Smooth muscle cell (in vitro differentiated cells): Measurements from ENCODE around the gene XIRP2. TPM values are rescaled to one million over a fixed set of nuclear protein-coding genes. Genes with fewer than 3 reads are reported as not detected.
"Not testable (repeated sequence)": the region's sequence is repeated elsewhere in the genome, so short reads cannot be mapped to it uniquely, and the experiment has no call there.

ENCODE experiments used
- DNase-seq: peaks from one replicate; lab custom pipeline; 2025; ENCODE audit not compliant: unreplicated experiment; lab: John Stamatoyannopoulos, UW
- H2AFZ ChIP-seq: fragments of 200-600 bp; sonication (generic); 2 replicates; pipeline ENCODE4 v1.6.0; 2016; ENCODE audit warnings: antibody characterized with exemption, low read depth, mild to moderate bottlenecking
- H3F3A ChIP-seq: fragments of 200-600 bp; sonication (generic); 2 replicates; pipeline ENCODE4 v1.6.0; 2017; ENCODE audit warnings: antibody characterized with exemption, low read depth
- H3K27ac ChIP-seq: fragments of 200-600 bp; sonication (generic); 2 replicates; pipeline ENCODE4 v1.5.1; 2016; ENCODE audit warnings: low read depth, mild to moderate bottlenecking
- H3K27me3 ChIP-seq: fragments of 200-600 bp; sonication (generic); 2 replicates; pipeline ENCODE4 v1.6.1; 2016; ENCODE audit warnings: low read depth, mild to moderate bottlenecking
- H3K36me3 ChIP-seq: fragments of 200-600 bp; sonication (generic); 2 replicates; pipeline ENCODE4 v1.5.1; 2016; ENCODE audit warnings: low read depth
- H3K4me1 ChIP-seq: fragments of 200-600 bp; sonication (generic); 2 replicates; pipeline ENCODE4 v1.5.1; 2016; ENCODE audit warnings: low read depth
- H3K4me2 ChIP-seq: fragments of 200-600 bp; sonication (generic); 2 replicates; pipeline ENCODE4 v1.6.0; 2016; ENCODE audit warnings: mild to moderate bottlenecking
- H3K4me3 ChIP-seq: fragments of 200-600 bp; sonication (generic); 2 replicates; pipeline ENCODE4 v1.5.1; 2016; ENCODE audit warnings: mild to moderate bottlenecking
- H3K79me2 ChIP-seq: fragments of 200-600 bp; sonication (generic); 2 replicates; pipeline ENCODE4 v1.6.0; 2016; ENCODE audit warnings: low read depth, mild to moderate bottlenecking
- H3K9ac ChIP-seq: fragments of 200-600 bp; sonication (generic); 2 replicates; pipeline ENCODE4 v1.6.0; 2016; ENCODE audit warnings: low read depth
- H3K9me3 ChIP-seq: fragments of 200-600 bp; sonication (generic); replicated peaks from 2 replicates; pipeline ENCODE4 v1.5.1; 2016; ENCODE audit warnings: low read depth
- H4K20me1 ChIP-seq: fragments of 200-600 bp; sonication (generic); 2 replicates; pipeline ENCODE4 v1.6.0; 2016; ENCODE audit warnings: low read depth
- CTCF ChIP-seq: fragments of 200-600 bp; sonication (generic); IDR thresholded peaks from 2 replicates; pipeline ENCODE4 v1.5.1; 2017; ENCODE audit warnings: borderline replicate concordance, mild to moderate bottlenecking, antibody characterized with exemption; ENCODE audit not compliant: insufficient read depth, poor library complexity, severe bottlenecking
- WGBS: methylation state at CpG from one replicate; pipeline ENCODE4 v1.1.7; 2016; ENCODE audit warnings: low lambda C conversion rate; 5-methylcytosine and 5-hydroxymethylcytosine counted together
- polyA plus RNA-seq: library from polyadenylated mRNA; unstranded; fragments of >200 nt; fragmentation: Nextera tagmentation; extraction: Ambion mirVana; gene quantifications from 2 replicates; pipeline ENCODE4 v1.2.1, GENCODE V29; 2016
- total RNA-seq: library from RNA; depleted of rRNA; stranded (reverse); fragments of >200 nt; gene quantifications from 2 replicates; pipeline ENCODE4 v1.2.3, GENCODE V29; 2014

The XIRP2 gene
- total and polyA plus RNA-seq, 2 experiments from 2014 or later: not detected

- H3K36me3 ChIP-seq: no peaks in the 10 kb centered on the region
- no peaks in the 10 kb centered on the region for H3K79me2 ChIP-seq
- no peak for DNase-seq
- H3K4me3 ChIP-seq: no peak overlapping the region
- H3K9ac ChIP-seq: no peak overlapping the region
- TF ChIP-seq CTCF: no peak
- no peaks in the 10 kb centered on the region for H4K20me1 ChIP-seq
- H3K4me2 ChIP-seq: no peak overlapping the region
- 97% methylated on average over 1 of the region's 1 CpG for WGBS
- H3K27me3 ChIP-seq: no peaks in the 10 kb centered on the region
- H3K4me1 ChIP-seq: no peaks in the 10 kb centered on the region
- no peaks in the 10 kb centered on the region for H3F3A ChIP-seq
- H2AFZ ChIP-seq: no peak overlapping the region
- no peaks in the 10 kb centered on the region for H3K9me3 ChIP-seq
- no peak overlapping the region for H3K27ac ChIP-seq
These were observed 181.6 kb downstream of the XIRP2 start for GRCh38 chr2:167069855-167070254.

- H3K27ac ChIP-seq, H2AFZ ChIP-seq, H3K9me3 ChIP-seq, H3K4me2 ChIP-seq, H3K4me3 ChIP-seq, H3K9ac ChIP-seq, H3K4me1 ChIP-seq, H3K36me3 ChIP-seq, H4K20me1 ChIP-seq, H3F3A ChIP-seq, DNase-seq, H3K79me2 ChIP-seq, H3K27me3 ChIP-seq: not testable (repeated sequence)
- 97% methylated on average over 8 of the region's 8 CpGs for WGBS
These were observed 187.4 kb downstream of the XIRP2 start for GRCh38 chr2:167075708-167076107.

- not testable (repeated sequence) for H3K9ac ChIP-seq, H3K9me3 ChIP-seq, H3F3A ChIP-seq, DNase-seq, H3K27me3 ChIP-seq, H3K4me1 ChIP-seq, H3K36me3 ChIP-seq, H3K27ac ChIP-seq, H4K20me1 ChIP-seq, H3K79me2 ChIP-seq, H2AFZ ChIP-seq, H3K4me2 ChIP-seq, H3K4me3 ChIP-seq
- WGBS: 80% methylated on average over 3 of the region's 3 CpGs
These were observed 210.7 kb downstream of the XIRP2 start for GRCh38 chr2:167098931-167099330.

- H3K4me3 ChIP-seq: no peak overlapping the region
- H3K4me1 ChIP-seq: no peaks in the 10 kb centered on the region
- no peak for DNase-seq
- whole genome bisulfite sequencing: 86% methylated on average over 2 of the region's 2 CpGs
- no peaks in the 10 kb centered on the region for H3K36me3 ChIP-seq
- H2AFZ ChIP-seq: no peak overlapping the region
- no peak overlapping the region for H3K4me2 ChIP-seq
- no peaks in the 10 kb centered on the region for H4K20me1 ChIP-seq
- no peak for TF ChIP-seq CTCF
- no peaks in the 10 kb centered on the region for H3K27me3 ChIP-seq
- H3K9me3 ChIP-seq: no peaks in the 10 kb centered on the region
- H3K79me2 ChIP-seq: no peaks in the 10 kb centered on the region
- H3K27ac ChIP-seq: no peak overlapping the region
- no peaks in the 10 kb centered on the region for H3F3A ChIP-seq
- no peak overlapping the region for H3K9ac ChIP-seq
These were observed 212.2 kb downstream of the XIRP2 start for GRCh38 chr2:167100506-167100905.

GRCh38 chr2:167103028-167103756 lies 214.9 kb downstream of the XIRP2 start:
- Histone ChIP-seq H3K4me2 (no peak overlapping the region), H3K36me3 (no peaks in the 10 kb centered on the region)
- TF ChIP-seq CTCF: no peak

More at GRCh38 chr2:167103028-167103756, 214.9 kb downstream of the XIRP2 start:
- no peak overlapping the region for H3K9ac ChIP-seq
- H3K27me3 ChIP-seq: no peaks in the 10 kb centered on the region
- 89% methylated on average over 5 of the region's 5 CpGs for WGBS
- H3F3A ChIP-seq: no peaks in the 10 kb centered on the region
- DNase-seq: no peak
- no peaks in the 10 kb centered on the region for H3K4me1 ChIP-seq
- H3K79me2 ChIP-seq: no peaks in the 10 kb centered on the region
- no peaks in the 10 kb centered on the region for H4K20me1 ChIP-seq
- H3K4me3 ChIP-seq: no peak overlapping the region
- H3K9me3 ChIP-seq: no peaks in the 10 kb centered on the region
- H2AFZ ChIP-seq: peak overlapping the region; percentile 17
- H3K27ac ChIP-seq: no peak overlapping the region
